Measurements from ENCODE around the gene CLEC20A.

DNA sequence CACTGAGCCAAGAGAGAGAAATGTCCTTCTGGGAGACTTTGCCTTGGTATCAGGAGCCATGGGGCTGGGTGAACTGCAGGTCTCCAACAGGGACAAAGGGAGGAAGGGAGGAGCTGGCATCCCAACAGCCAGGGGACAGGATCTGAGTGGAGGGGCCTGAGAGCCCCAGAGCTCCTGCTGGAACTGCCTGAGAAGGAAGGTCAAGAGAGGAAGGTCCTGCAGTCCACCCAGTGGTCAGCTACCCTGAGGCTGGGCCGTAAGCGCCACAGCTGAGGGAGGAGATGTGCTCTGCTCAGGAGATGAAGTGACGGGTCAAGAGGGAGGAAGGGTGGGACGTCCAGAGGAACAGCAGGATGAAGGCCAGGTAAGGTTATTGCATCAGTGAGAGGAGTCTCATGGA, 7.5 kb upstream of the CLEC20A start:
- TF ChIP-seq, protein P1, sequence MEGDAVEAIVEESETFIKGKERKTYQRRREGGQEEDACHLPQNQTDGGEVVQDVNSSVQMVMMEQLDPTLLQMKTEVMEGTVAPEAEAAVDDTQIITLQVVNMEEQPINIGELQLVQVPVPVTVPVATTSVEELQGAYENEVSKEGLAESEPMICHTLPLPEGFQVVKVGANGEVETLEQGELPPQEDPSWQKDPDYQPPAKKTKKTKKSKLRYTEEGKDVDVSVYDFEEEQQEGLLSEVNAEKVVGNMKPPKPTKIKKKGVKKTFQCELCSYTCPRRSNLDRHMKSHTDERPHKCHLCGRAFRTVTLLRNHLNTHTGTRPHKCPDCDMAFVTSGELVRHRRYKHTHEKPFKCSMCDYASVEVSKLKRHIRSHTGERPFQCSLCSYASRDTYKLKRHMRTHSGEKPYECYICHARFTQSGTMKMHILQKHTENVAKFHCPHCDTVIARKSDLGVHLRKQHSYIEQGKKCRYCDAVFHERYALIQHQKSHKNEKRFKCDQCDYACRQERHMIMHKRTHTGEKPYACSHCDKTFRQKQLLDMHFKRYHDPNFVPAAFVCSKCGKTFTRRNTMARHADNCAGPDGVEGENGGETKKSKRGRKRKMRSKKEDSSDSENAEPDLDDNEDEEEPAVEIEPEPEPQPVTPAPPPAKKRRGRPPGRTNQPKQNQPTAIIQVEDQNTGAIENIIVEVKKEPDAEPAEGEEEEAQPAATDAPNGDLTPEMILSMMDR (IDR thresholded peaks at IDR 0.05), result no peak
- TF ChIP-seq POLR2A (IDR thresholded peaks at IDR 0.05), result no peak

Measured in prostate gland (tissue), 2 donors.